K562 (cell line): ENCODE data around the gene PCSK6. TPM values are rescaled to one million over a fixed set of nuclear protein-coding genes. Genes with fewer than 3 reads are reported as not detected.
A peak's percentile ranks its signal among the peaks of the same experiment; 100 is the strongest.

Experiments used
- ATAC-seq: fragments of 200-7000 bp; cut with Tn5 transposase; 3 replicates; pipeline ENCODE4 v1.9.1; 2020; ENCODE audit warnings: moderate library complexity
- BruUV-seq: library from RNA; stranded (reverse); fragments of 400-500 nt; replicated peaks from 2 replicates; lab custom pipeline; 2021; lab: Mats Ljungman, UMichigan
- CTCF ChIA-PET: fragments of 300-600 bp; formaldehyde crosslinking; extraction: SDS; loops from one replicate; lab custom pipeline; 2021; ENCODE audit warnings: low intra/inter-chr PET ratio; lab: Yijun Ruan, JAX
- POLR2A ChIA-PET: fragments of 300-600, 350-650 bp; sonication (Branson Sonifier 250); formaldehyde crosslinking; extraction: SDS; loops from one replicate; lab custom pipeline; 2021; ENCODE audit warnings: antibody characterized with exemption, inconsistent platforms; lab: Yijun Ruan, JAX
- DNase-seq, 4 experiments: peaks; one replicate each; pipeline versions ENCODE4 v3.0.0 to v3.0.0-alpha.2; 2011 to 2018; ENCODE audit warnings: low spot score in 3 of 4, mixed read lengths in 3 of 4; ENCODE audit errors: extremely low read depth in 1 of 4
- FAIRE-seq: peaks from 2 replicates; lab custom pipeline; 2011; peaks lifted over from hg19 to GRCh38; lab: Jason Lieb, UNC
- H2AFZ ChIP-seq: 2 replicates; pipeline ENCODE4 v1.6.0; 2011; ENCODE audit warnings: low read depth, low read length, control low read depth, inconsistent platforms
- H3K27ac ChIP-seq: fragments of 200-600 bp; 3 replicates; pipeline ENCODE4 v1.8.0; 2011; ENCODE audit warnings: low read depth, mild to moderate bottlenecking, control low read depth, inconsistent platforms, low read length, moderate library complexity, mixed read lengths; ENCODE audit errors: extremely low read depth
- H3K27me3 ChIP-seq, 2 experiments: fragments of 300-600 bp in 1 of 2; 2 replicates in 1 of 2; 3 replicates in 1 of 2; pipeline versions ENCODE4 v1.6.0 to v1.8.0; 2011; ENCODE audit warnings: inconsistent platforms in 2 of 2, low read length in 2 of 2, mild to moderate bottlenecking in 1 of 2, mixed read lengths in 1 of 2, moderate library complexity in 1 of 2; ENCODE audit not compliant: control insufficient read depth in 2 of 2, insufficient read depth in 2 of 2
- H3K36me3 ChIP-seq: fragments of 300-600 bp; 3 replicates; pipeline ENCODE4 v1.8.0; 2011; ENCODE audit warnings: mild to moderate bottlenecking, low read length, inconsistent platforms; ENCODE audit not compliant: control insufficient read depth, insufficient read depth
- H3K4me1 ChIP-seq, 2 experiments: fragments of 200-600 bp in 1 of 2; replicated peaks in 1 of 2; 2 replicates in 1 of 2; 3 replicates in 1 of 2; pipeline versions ENCODE4 v1.5.1 to v1.8.0; 2011; ENCODE audit warnings: inconsistent platforms in 2 of 2, low read length in 2 of 2, mild to moderate bottlenecking in 1 of 2, mixed read lengths in 1 of 2, moderate library complexity in 1 of 2; ENCODE audit not compliant: control insufficient read depth in 2 of 2, insufficient read depth in 2 of 2
- H3K4me2 ChIP-seq: 2 replicates; pipeline ENCODE4 v1.6.1; 2011; ENCODE audit warnings: low read length, control low read depth, inconsistent platforms, mixed read lengths; ENCODE audit not compliant: insufficient read depth
- H3K4me3 ChIP-seq: fragments of 200-600 bp; sonication (generic), shearing (Covaris generic); 2 replicates; pipeline ENCODE4 v1.5.1; 2016; ENCODE audit warnings: control low read depth, inconsistent platforms
- H3K79me2 ChIP-seq: fragments of 200-600 bp; 3 replicates; pipeline ENCODE4 v1.8.0; 2011; ENCODE audit warnings: low read length, inconsistent platforms; ENCODE audit not compliant: control insufficient read depth, insufficient read depth
- H3K9ac ChIP-seq, 2 experiments: 2 replicates each; pipeline versions ENCODE4 v1.6.0 to v1.6.1; 2011; ENCODE audit warnings: low read depth in 2 of 2, low read length in 2 of 2, control low read depth in 1 of 2, inconsistent platforms in 1 of 2, mild to moderate bottlenecking in 1 of 2, mixed read lengths in 1 of 2; ENCODE audit not compliant: insufficient read depth in 1 of 2
- H3K9me1 ChIP-seq: one replicate; pipeline ENCODE4 v1.6.0; 2011; ENCODE audit warnings: inconsistent platforms, mild to moderate bottlenecking, low read length, moderate library complexity; ENCODE audit not compliant: control insufficient read depth, insufficient read depth
- H3K9me3 ChIP-seq: replicated peaks from 2 replicates; pipeline ENCODE4 v1.5.1; 2011; ENCODE audit warnings: low read depth, low read length, inconsistent platforms; ENCODE audit not compliant: control insufficient read depth, insufficient read depth
- H4K20me1 ChIP-seq: replicated peaks from 2 replicates; pipeline ENCODE4 v1.6.1; 2011; ENCODE audit warnings: low read length, inconsistent platforms, mixed read lengths; ENCODE audit not compliant: control insufficient read depth, insufficient read depth
- BRF1 ChIP-seq: IDR thresholded peaks from 3 replicates; pipeline ENCODE4 v1.6.1; 2011; ENCODE audit warnings: borderline replicate concordance, mild to moderate bottlenecking; ENCODE audit not compliant: insufficient read length; ENCODE audit errors: extremely low read depth
- CHD7 ChIP-seq: fragments of 200-600 bp; sonication (generic); IDR thresholded peaks from one replicate; pipeline ENCODE4 v1.6.1; 2012; ENCODE audit warnings: mild to moderate bottlenecking, low read depth, low read length, inconsistent platforms
- EP400 ChIP-seq: fragments of 450-650 bp; IDR thresholded peaks from 2 replicates; pipeline ENCODE4 v1.6.1; 2017; ENCODE audit warnings: antibody characterized with exemption, mild to moderate bottlenecking, moderate library complexity
- MYNN ChIP-seq, 2 experiments: sonication (generic); formaldehyde crosslinking in 1 of 2; IDR thresholded peaks; 2 replicates each; pipeline versions ENCODE4 v1.5.0 to v1.6.1; 2016 to 2020; ENCODE audit warnings: antibody characterized with exemption in 1 of 2, missing genetic modification reagents in 1 of 2
- TAF7 ChIP-seq: fragments of 450-650 bp; IDR thresholded peaks from 2 replicates; pipeline ENCODE4 v1.6.1; 2016; ENCODE audit warnings: missing genetic modification characterization, missing compliant biosample characterization
- TSHZ1 ChIP-seq: fragments of 250-450 bp; sonication (Bioruptor Pico); IDR thresholded peaks from 2 replicates; pipeline ENCODE4 v1.4.0; 2020; ENCODE audit warnings: mild to moderate bottlenecking, moderate library complexity
- ZNF3 ChIP-seq: fragments of 250-450 bp; sonication (Bioruptor Pico); IDR thresholded peaks from 2 replicates; pipeline ENCODE4 v1.5.0; 2021; ENCODE audit warnings: mild to moderate bottlenecking, moderate library complexity
- WGBS: fragments of 100-300 bp; shearing (Covaris generic); methylation state at CpG from one replicate; pipeline ENCODE4 v1.1.6; 2016; ENCODE audit warnings: low coverage, mixed read lengths; ENCODE audit not compliant: insufficient coverage; ENCODE audit errors: missing lambda C conversion rate; 5-methylcytosine and 5-hydroxymethylcytosine counted together
- in situ Hi-C: fragments of 300-500 bp; cut with MboI; formaldehyde crosslinking; loops from 4 replicates; pipeline ENCODE4 v1.15.0; 2018; ENCODE audit warnings: inconsistent platforms, mixed read lengths
- intact Hi-C: fragments of 100-400 bp; cut with micrococcal nuclease; formaldehyde crosslinking; loops from 2 replicates; pipeline ENCODE4 v1.14.2; 2022
- polyA plus RNA-seq, 8 experiments: library from polyadenylated mRNA; depleted of rRNA in 4 of 8; stranded (reverse) in 5 of 8; unstranded in 3 of 8; fragments of >200 nt; fragmentation: Nextera tagmentation in 2 of 8; fragmentation: Illumina TruSeq in 1 of 8; extraction: Ambion mirVana in 2 of 8; extraction: Trizol in 1 of 8; gene quantifications; 2 replicates each; pipeline versions ENCODE4 v1.2.1 to v1.2.3, GENCODE V29; 2011 to 2014; ENCODE audit warnings: inconsistent platforms in 1 of 8, missing spikeins in 1 of 8
- total RNA-seq, 7 experiments: library from RNA; depleted of rRNA in 6 of 7; stranded (reverse); fragments of >200 nt in 6 of 7; fragmentation: Illumina TruSeq in 2 of 7; extraction: Trizol in 2 of 7; gene quantifications; 2 replicates each; pipeline versions ENCODE4 v1.2.1 to v1.2.3, GENCODE V29; 2011 to 2021; ENCODE audit warnings: low replicate concordance in 1 of 7

The PCSK6 gene
- total and polyA plus RNA-seq, 9 of the 15 experiments (the other 6 are each of a cell fraction or from before 2014, with no cell fraction given), result 2.2 to 32.6 (median 14.5) TPM

GRCh38 chr15:101457696-101458095 lies 31.8 kb downstream of the PCSK6 start:
- Histone ChIP-seq H3K4me3 (no peak overlapping the region), H3K36me3 (no peaks in the 10 kb centered on the region), H3K4me2 (no peak overlapping the region), H2AFZ (no peak overlapping the region), H3K79me2 (peaks cover 55% of the 10 kb centered on the region), H3K9me3 (no peaks in the 10 kb centered on the region), H4K20me1 (no peaks in the 10 kb centered on the region), H3K27me3 (peaks cover 0 to 5% of the 10 kb centered on the region in 2 experiments; a peak in 1 of 5 replicates), H3K9ac (no peak overlapping the region), H3K4me1 (peaks cover 22 to 38% of the 10 kb centered on the region in 2 experiments; a peak in 4 of 5 replicates), H3K9me1 (no peaks in the 10 kb centered on the region), H3K27ac (peak overlapping the region; percentile 12; the same call in 1 of the 3 replicates)
- no peak for FAIRE-seq
- in situ Hi-C loops, result no loop called here
- WGBS, result 40% methylated on average over 9 of the region's 9 CpGs
- POLR2A ChIA-PET, result interaction anchor here (1.6 kb wide), 1 partner anchor 11 kb away, joined by 9 read pairs; no protein-coding TSS in a partner anchor
- BruUV-seq, result no TSS peak
- CTCF ChIA-PET, result no interaction called here
- ATAC-seq, result no peak
- intact Hi-C loops, result no loop called here
- DNase-seq, result no peak
- TF ChIP-seq CHD7, result no peak
- no peak for TF ChIP-seq EP400
- TF ChIP-seq TAF7, result no peak
- no peak for TF ChIP-seq BRF1
- TF ChIP-seq ZNF3 (CRISPR knock-in tag), result no peak
- no peak for TF ChIP-seq MYNN (IDR thresholded peaks at IDR 0.05)
- TF ChIP-seq MYNN (CRISPR knock-in tag; IDR thresholded peaks at IDR 0.05), result no peak
- no peak for TF ChIP-seq TSHZ1
